ENCODE data around the gene HHATL.

HHATL gene

GRCh38 chr3:42732196-42732828 lies 29.7 kb upstream of the HHATL start:
- no peaks in the 10 kb centered on the region for H3K36me3 ChIP-seq (ENCODE audit: control insufficient read depth in 2 of 2, insufficient read depth in 1 of 2, low read length in 2 of 2)
- H3K4me3 ChIP-seq (ENCODE audit: low read depth, low read length): no peak overlapping the region
- no peaks in the 10 kb centered on the region for H3K9me3 ChIP-seq (ENCODE audit: control insufficient read depth, insufficient read depth, low read depth, low read length)
- no peak overlapping the region for H3K27ac ChIP-seq (ENCODE audit: extremely low read depth, low read depth, low read length)
- no peaks in the 10 kb centered on the region for H3K4me1 ChIP-seq (ENCODE audit: control insufficient read depth, insufficient read depth, low read length)
- TF ChIP-seq ZNF266 (tag by site-specific recombination; IDR thresholded peaks at IDR 0.05; ENCODE audit: low read depth) (no peak), ZFP3 (tag by site-specific recombination; IDR thresholded peaks at IDR 0.05; ENCODE audit: low read depth) (no peak), ZNF707 (tag by site-specific recombination; IDR thresholded peaks at IDR 0.05) (no peak), ZNF664 (tag by site-specific recombination; IDR thresholded peaks at IDR 0.05) (no peak), ZNF426 (tag by site-specific recombination; IDR thresholded peaks at IDR 0.05) (no peak), ZNF416 (tag by site-specific recombination; IDR thresholded peaks at IDR 0.05) (no peak), ZIC2 (tag by site-specific recombination; IDR thresholded peaks at IDR 0.05) (no peak), BCL11A (tag by site-specific recombination; IDR thresholded peaks at IDR 0.05; ENCODE audit: low read depth) (no peak), ZNF302 (tag by site-specific recombination; IDR thresholded peaks at IDR 0.05; ENCODE audit: low read depth) (no peak), PRDM2 (tag by site-specific recombination; IDR thresholded peaks at IDR 0.05; ENCODE audit: borderline replicate concordance) (no peak)
- TF ChIP-seq, protein P1, sequence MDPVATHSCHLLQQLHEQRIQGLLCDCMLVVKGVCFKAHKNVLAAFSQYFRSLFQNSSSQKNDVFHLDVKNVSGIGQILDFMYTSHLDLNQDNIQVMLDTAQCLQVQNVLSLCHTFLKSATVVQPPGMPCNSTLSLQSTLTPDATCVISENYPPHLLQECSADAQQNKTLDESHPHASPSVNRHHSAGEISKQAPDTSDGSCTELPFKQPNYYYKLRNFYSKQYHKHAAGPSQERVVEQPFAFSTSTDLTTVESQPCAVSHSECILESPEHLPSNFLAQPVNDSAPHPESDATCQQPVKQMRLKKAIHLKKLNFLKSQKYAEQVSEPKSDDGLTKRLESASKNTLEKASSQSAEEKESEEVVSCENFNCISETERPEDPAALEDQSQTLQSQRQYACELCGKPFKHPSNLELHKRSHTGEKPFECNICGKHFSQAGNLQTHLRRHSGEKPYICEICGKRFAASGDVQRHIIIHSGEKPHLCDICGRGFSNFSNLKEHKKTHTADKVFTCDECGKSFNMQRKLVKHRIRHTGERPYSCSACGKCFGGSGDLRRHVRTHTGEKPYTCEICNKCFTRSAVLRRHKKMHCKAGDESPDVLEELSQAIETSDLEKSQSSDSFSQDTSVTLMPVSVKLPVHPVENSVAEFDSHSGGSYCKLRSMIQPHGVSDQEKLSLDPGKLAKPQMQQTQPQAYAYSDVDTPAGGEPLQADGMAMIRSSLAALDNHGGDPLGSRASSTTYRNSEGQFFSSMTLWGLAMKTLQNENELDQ (tag by site-specific recombination; IDR thresholded peaks at IDR 0.05; ENCODE audit: low read depth): no peak
- TF ChIP-seq, protein P2, sequence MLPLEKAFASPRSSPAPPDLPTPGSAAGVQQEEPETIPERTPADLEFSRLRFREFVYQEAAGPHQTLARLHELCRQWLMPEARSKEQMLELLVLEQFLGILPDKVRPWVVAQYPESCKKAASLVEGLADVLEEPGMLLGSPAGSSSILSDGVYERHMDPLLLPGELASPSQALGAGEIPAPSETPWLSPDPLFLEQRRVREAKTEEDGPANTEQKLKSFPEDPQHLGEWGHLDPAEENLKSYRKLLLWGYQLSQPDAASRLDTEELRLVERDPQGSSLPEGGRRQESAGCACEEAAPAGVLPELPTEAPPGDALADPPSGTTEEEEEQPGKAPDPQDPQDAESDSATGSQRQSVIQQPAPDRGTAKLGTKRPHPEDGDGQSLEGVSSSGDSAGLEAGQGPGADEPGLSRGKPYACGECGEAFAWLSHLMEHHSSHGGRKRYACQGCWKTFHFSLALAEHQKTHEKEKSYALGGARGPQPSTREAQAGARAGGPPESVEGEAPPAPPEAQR (tag by site-specific recombination; IDR thresholded peaks at IDR 0.05): no peak
- CTCF ChIA-PET: no interaction called here
- POLR2A ChIA-PET: interaction anchor here (0.6 kb wide), 1 partner anchor 48 kb away, joined by 6 read pairs; no protein-coding TSS in a partner anchor

GRCh38 chr3:42731476-42732195 lies 29.0 kb upstream of the HHATL start:
- no peaks in the 10 kb centered on the region for H3K4me1 ChIP-seq (ENCODE audit: control insufficient read depth, insufficient read depth, low read length)
- TF ChIP-seq, protein P3, sequence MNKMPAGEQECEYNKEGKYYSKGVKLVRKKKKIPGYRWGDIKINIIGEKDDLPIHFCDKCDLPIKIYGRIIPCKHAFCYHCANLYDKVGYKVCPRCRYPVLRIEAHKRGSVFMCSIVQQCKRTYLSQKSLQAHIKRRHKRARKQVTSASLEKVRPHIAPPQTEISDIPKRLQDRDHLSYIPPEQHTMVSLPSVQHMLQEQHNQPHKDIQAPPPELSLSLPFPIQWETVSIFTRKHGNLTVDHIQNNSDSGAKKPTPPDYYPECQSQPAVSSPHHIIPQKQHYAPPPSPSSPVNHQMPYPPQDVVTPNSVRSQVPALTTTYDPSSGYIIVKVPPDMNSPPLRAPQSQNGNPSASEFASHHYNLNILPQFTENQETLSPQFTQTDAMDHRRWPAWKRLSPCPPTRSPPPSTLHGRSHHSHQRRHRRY (tag by site-specific recombination; IDR thresholded peaks at IDR 0.05): no peak
- TF ChIP-seq HOXC10 (CRISPR knock-in tag; IDR thresholded peaks at IDR 0.05): no peak
- TF ChIP-seq PBX3 (CRISPR knock-in tag; IDR thresholded peaks at IDR 0.05): no peak
- TF ChIP-seq, protein P4, sequence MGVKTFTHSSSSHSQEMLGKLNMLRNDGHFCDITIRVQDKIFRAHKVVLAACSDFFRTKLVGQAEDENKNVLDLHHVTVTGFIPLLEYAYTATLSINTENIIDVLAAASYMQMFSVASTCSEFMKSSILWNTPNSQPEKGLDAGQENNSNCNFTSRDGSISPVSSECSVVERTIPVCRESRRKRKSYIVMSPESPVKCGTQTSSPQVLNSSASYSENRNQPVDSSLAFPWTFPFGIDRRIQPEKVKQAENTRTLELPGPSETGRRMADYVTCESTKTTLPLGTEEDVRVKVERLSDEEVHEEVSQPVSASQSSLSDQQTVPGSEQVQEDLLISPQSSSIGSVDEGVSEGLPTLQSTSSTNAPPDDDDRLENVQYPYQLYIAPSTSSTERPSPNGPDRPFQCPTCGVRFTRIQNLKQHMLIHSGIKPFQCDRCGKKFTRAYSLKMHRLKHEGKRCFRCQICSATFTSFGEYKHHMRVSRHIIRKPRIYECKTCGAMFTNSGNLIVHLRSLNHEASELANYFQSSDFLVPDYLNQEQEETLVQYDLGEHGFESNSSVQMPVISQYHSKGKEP (tag by site-specific recombination; IDR thresholded peaks at IDR 0.05): no peak
- no peak for TF ChIP-seq SP2 (tag by site-specific recombination; IDR thresholded peaks at IDR 0.05)
- TF ChIP-seq ZXDB (tag by site-specific recombination; IDR thresholded peaks at IDR 0.05): no peak
- TF ChIP-seq ZNF24 (tag by site-specific recombination; IDR thresholded peaks at IDR 0.05): no peak
- no peaks in the 10 kb centered on the region for H3K9me3 ChIP-seq (ENCODE audit: control insufficient read depth, insufficient read depth, low read depth, low read length)
- no peak overlapping the region for H3K27ac ChIP-seq (ENCODE audit: extremely low read depth, low read depth, low read length)
- POLR2A ChIA-PET: no interaction called here
- CTCF ChIA-PET: no interaction called here
- no peaks in the 10 kb centered on the region for H3K36me3 ChIP-seq (ENCODE audit: control insufficient read depth in 2 of 2, insufficient read depth in 1 of 2, low read length in 2 of 2)
- H3K4me3 ChIP-seq (ENCODE audit: low read depth, low read length): no peak overlapping the region
